Middle frontal gyrus (tissue), 1 donor: ENCODE measurements around the gene ZNF407.

Source experiments
- DNase-seq: peaks from one replicate; pipeline ENCODE4 v3.0.0-alpha.2; 2015; ENCODE audit warnings: low spot score; ENCODE audit errors: extremely low spot score

Gene ZNF407

GRCh38 chr18:74996996-74997395, 399.3 kb downstream of the ZNF407 start:
- DNase-seq, result no peak

GRCh38 chr18:75000920-75001319, 403.2 kb downstream of the ZNF407 start:
- no peak for DNase-seq

GRCh38 chr18:75003039-75003438, 405.4 kb downstream of the ZNF407 start:
- DNase-seq, result no peak

- no peak for DNase-seq
Observed at GRCh38 chr18:75003764-75004690, 406.4 kb downstream of the ZNF407 start.

- no peak for DNase-seq
Observed at GRCh38 chr18:75005626-75006025, 408.0 kb downstream of the ZNF407 start.

GRCh38 chr18:75008186-75008585, 410.5 kb downstream of the ZNF407 start:
- DNase-seq, result no peak

GRCh38 chr18:75009296-75009695, 411.6 kb downstream of the ZNF407 start:
- no peak for DNase-seq

- DNase-seq, result no peak
Observed at GRCh38 chr18:75009878-75010277, 412.2 kb downstream of the ZNF407 start.

GRCh38 chr18:75010278-75010677, 412.6 kb downstream of the ZNF407 start:
- no peak for DNase-seq

GRCh38 chr18:75010689-75011088, 413.0 kb downstream of the ZNF407 start:
- DNase-seq, result no peak

GRCh38 chr18:75016025-75016717, 418.5 kb downstream of the ZNF407 start:
- DNase-seq, result no peak

GRCh38 chr18:75023473-75023872, 425.8 kb downstream of the ZNF407 start:
- DNase-seq, result no peak

GRCh38 chr18:75024871-75025270, 427.2 kb downstream of the ZNF407 start:
- DNase-seq, result no peak

- no peak for DNase-seq
Observed at GRCh38 chr18:75025573-75025972, 427.9 kb downstream of the ZNF407 start.

- no peak for DNase-seq
Observed at GRCh38 chr18:75029481-75029880, 431.8 kb downstream of the ZNF407 start.

- no peak for DNase-seq
Observed at GRCh38 chr18:75031717-75032317, 434.1 kb downstream of the ZNF407 start.

- DNase-seq, result no peak
Observed at GRCh38 chr18:75033516-75033915, 435.8 kb downstream of the ZNF407 start.

GRCh38 chr18:75034937-75035336, 437.3 kb downstream of the ZNF407 start:
- no peak for DNase-seq

GRCh38 chr18:75035928-75036327, 438.3 kb downstream of the ZNF407 start:
- DNase-seq, result no peak

- no peak for DNase-seq
Observed at GRCh38 chr18:75036917-75037688, 439.4 kb downstream of the ZNF407 start.

GRCh38 chr18:75037689-75037955, 440.0 kb downstream of the ZNF407 start:
- DNase-seq, result no peak

GRCh38 chr18:75041586-75041985, 443.9 kb downstream of the ZNF407 start:
- no peak for DNase-seq
